Measurements from ENCODE around the gene MIEF1.

MIEF1 gene

GRCh38 chr22:39473851-39474250 lies 28.2 kb upstream of the MIEF1 start:
- DNase-seq (ENCODE audit: low read depth in 1 of 2, low spot score in 1 of 2): no peak
- H3K27ac ChIP-seq (replicated peaks): no peak overlapping the region
- no peaks in the 10 kb centered on the region for H3K27me3 ChIP-seq (ENCODE audit: insufficient read depth, poor library complexity, severe bottlenecking)
- TF ChIP-seq CTCF (IDR thresholded peaks at IDR 0.05; ENCODE audit: insufficient read depth, low read length): no peak
- no peak for TF ChIP-seq GABPA (IDR thresholded peaks at IDR 0.05; ENCODE audit: low read depth)
- no peak for TF ChIP-seq REST (IDR thresholded peaks at IDR 0.05; ENCODE audit: insufficient replicate concordance, low read depth)
- no peak for TF ChIP-seq POLR2AphosphoS5 (IDR thresholded peaks at IDR 0.05; ENCODE audit: low read depth)
- no peak for TF ChIP-seq SPI1 (IDR thresholded peaks at IDR 0.05; ENCODE audit: borderline replicate concordance, low read depth)
- H3K4me3 ChIP-seq (replicated peaks; ENCODE audit: insufficient read depth, low read length): no peak overlapping the region

- no peak for TF ChIP-seq POLR2AphosphoS5 (IDR thresholded peaks at IDR 0.05; ENCODE audit: low read depth)
- TF ChIP-seq CTCF (IDR thresholded peaks at IDR 0.05; ENCODE audit: insufficient read depth, low read length): no peak
- TF ChIP-seq REST (IDR thresholded peaks at IDR 0.05; ENCODE audit: insufficient replicate concordance, low read depth): no peak
- no peak for TF ChIP-seq SPI1 (IDR thresholded peaks at IDR 0.05; ENCODE audit: borderline replicate concordance, low read depth)
- TF ChIP-seq GABPA (IDR thresholded peaks at IDR 0.05; ENCODE audit: low read depth): no peak
- Histone ChIP-seq H3K27ac (replicated peaks) (no peak overlapping the region), H3K4me3 (replicated peaks; ENCODE audit: insufficient read depth, low read length) (no peak overlapping the region), H3K27me3 (ENCODE audit: insufficient read depth, poor library complexity, severe bottlenecking) (no peaks in the 10 kb centered on the region)
- no peak for DNase-seq (ENCODE audit: low read depth in 1 of 2, low spot score in 1 of 2)
These were observed 27.6 kb upstream of the MIEF1 start for GRCh38 chr22:39474351-39475111.

GRCh38 chr22:39475337-39475736 lies 26.8 kb upstream of the MIEF1 start:
- no peak overlapping the region for H3K4me3 ChIP-seq (replicated peaks; ENCODE audit: insufficient read depth, low read length)
- no peak for DNase-seq (ENCODE audit: low read depth in 1 of 2, low spot score in 1 of 2)
- H3K27me3 ChIP-seq (ENCODE audit: insufficient read depth, poor library complexity, severe bottlenecking): no peaks in the 10 kb centered on the region
- H3K27ac ChIP-seq (replicated peaks): no peak overlapping the region
- TF ChIP-seq CTCF (IDR thresholded peaks at IDR 0.05; ENCODE audit: insufficient read depth, low read length) (no peak), GABPA (IDR thresholded peaks at IDR 0.05; ENCODE audit: low read depth) (no peak), REST (IDR thresholded peaks at IDR 0.05; ENCODE audit: insufficient replicate concordance, low read depth) (no peak), POLR2AphosphoS5 (IDR thresholded peaks at IDR 0.05; ENCODE audit: low read depth) (no peak), SPI1 (IDR thresholded peaks at IDR 0.05; ENCODE audit: borderline replicate concordance, low read depth) (no peak)

Data from HL-60 (cell line).